HepG2 (cell line): Measurements from ENCODE around the gene TEX261. TPM values are rescaled to one million over a fixed set of nuclear protein-coding genes. Genes with fewer than 3 reads are reported as not detected.

ENCODE experiments used
- ATAC-seq: fragments of 200-7000 bp; cut with Tn5 transposase; 3 replicates; pipeline ENCODE4 v1.9.1; 2020; ENCODE audit warnings: mild to moderate bottlenecking, moderate library complexity
- BruUV-seq: library from RNA; stranded (reverse); fragments of 400-500 nt; replicated peaks from 2 replicates; lab custom pipeline; 2021; lab: Mats Ljungman, UMichigan
- CTCF ChIA-PET: fragments of 300-600 bp; formaldehyde crosslinking; extraction: SDS; loops from one replicate; lab custom pipeline; 2021; ENCODE audit warnings: low total read pairs, inconsistent platforms, low intra/inter-chr PET ratio; lab: Yijun Ruan, JAX
- POLR2A ChIA-PET: fragments of 350-600 bp; sonication (Branson Sonifier 250); formaldehyde crosslinking; loops from one replicate; lab custom pipeline; 2020; ENCODE audit warnings: antibody characterized with exemption, inconsistent platforms; lab: Yijun Ruan, JAX
- DNase-seq: peaks from one replicate; pipeline ENCODE4 v3.0.0-alpha.2; 2015; ENCODE audit warnings: low spot score
- FAIRE-seq: peaks from 3 replicates; lab custom pipeline; 2011; peaks lifted over from hg19 to GRCh38; lab: Jason Lieb, UNC
- H2AFZ ChIP-seq: one replicate; pipeline ENCODE4 v1.6.1; 2011; ENCODE audit warnings: low read length, inconsistent platforms
- H3K27ac ChIP-seq: fragments of 300-600 bp; 3 replicates; pipeline ENCODE4 v1.8.0; 2011; ENCODE audit warnings: mixed run types, mild to moderate bottlenecking, mixed read lengths, low read length, inconsistent platforms; ENCODE audit not compliant: insufficient read depth; ENCODE audit errors: extremely low read length
- H3K27me3 ChIP-seq, 2 experiments: fragments of 200-600 bp in 1 of 2; 2 replicates in 1 of 2; 3 replicates in 1 of 2; pipeline versions ENCODE4 v1.6.0 to v1.8.0; 2011; ENCODE audit warnings: low read length in 2 of 2, mild to moderate bottlenecking in 2 of 2, moderate library complexity in 2 of 2, inconsistent platforms in 1 of 2; ENCODE audit not compliant: insufficient read depth in 2 of 2, control insufficient read depth in 1 of 2
- H3K36me3 ChIP-seq, 2 experiments: fragments of 200-600 bp in 1 of 2; replicated peaks in 1 of 2; 2 replicates in 1 of 2; 3 replicates in 1 of 2; pipeline versions ENCODE4 v1.5.1 to v1.8.0; 2011; ENCODE audit warnings: low read length in 2 of 2, inconsistent platforms in 1 of 2; ENCODE audit not compliant: insufficient read depth in 2 of 2, control insufficient read depth in 1 of 2
- H3K4me1 ChIP-seq: 2 replicates; pipeline ENCODE4 v1.5.1; 2012; ENCODE audit warnings: low read length, inconsistent platforms; ENCODE audit not compliant: insufficient read depth
- H3K4me2 ChIP-seq: 2 replicates; pipeline ENCODE4 v1.6.0; 2011; ENCODE audit warnings: low read depth, low read length, inconsistent platforms
- H3K4me3 ChIP-seq, 3 experiments: fragments of 200-600 bp in 1 of 3; sonication (generic), shearing (Covaris generic) in 1 of 3; replicated peaks in 1 of 3; 2 replicates each; pipeline ENCODE4 v1.5.1; 2011 to 2016; ENCODE audit warnings: low read length in 3 of 3, inconsistent platforms in 2 of 3, low read depth in 2 of 3, mild to moderate bottlenecking in 2 of 3, control low read depth in 1 of 3, mixed read lengths in 1 of 3; ENCODE audit not compliant: insufficient read depth in 1 of 3
- H3K79me2 ChIP-seq: one replicate; pipeline ENCODE4 v1.6.1; 2011; ENCODE audit warnings: low read length, inconsistent platforms; ENCODE audit not compliant: insufficient read depth
- H3K9ac ChIP-seq: 2 replicates; pipeline ENCODE4 v1.6.0; 2011; ENCODE audit warnings: mild to moderate bottlenecking, low read depth, low read length, inconsistent platforms; ENCODE audit not compliant: insufficient read depth
- H3K9me3 ChIP-seq: 2 replicates; pipeline ENCODE4 v1.5.1; 2012; ENCODE audit warnings: mild to moderate bottlenecking, low read length
- H4K20me1 ChIP-seq: 2 replicates; pipeline ENCODE4 v1.6.0; 2011; ENCODE audit warnings: inconsistent platforms, mild to moderate bottlenecking, low read length, moderate library complexity; ENCODE audit not compliant: insufficient read depth
- CEBPG ChIP-seq: IDR thresholded peaks from 2 replicates; pipeline ENCODE4 v1.6.1; 2016
- CREB1 ChIP-seq, 2 experiments: fragments of 450-650 bp in 1 of 2; IDR thresholded peaks; 2 replicates each; pipeline ENCODE4 v1.6.1; 2016 to 2017; ENCODE audit warnings: control low read depth in 1 of 2, mild to moderate bottlenecking in 1 of 2, missing compliant biosample characterization in 1 of 2, missing genetic modification characterization in 1 of 2
- GABPB1 ChIP-seq: IDR thresholded peaks from 2 replicates; pipeline ENCODE4 v1.6.1; 2016; ENCODE audit warnings: mild to moderate bottlenecking, missing genetic modification reagents, moderate library complexity, missing compliant biosample characterization
- GATAD1 ChIP-seq: IDR thresholded peaks from 2 replicates; pipeline ENCODE4 v1.6.1; 2016; ENCODE audit warnings: missing genetic modification reagents, missing compliant biosample characterization
- GRHL1 ChIP-seq: sonication (generic); formaldehyde crosslinking; conservative IDR thresholded peaks from 2 replicates; pipeline ENCODE4 v1.8.0; 2022; ENCODE audit warnings: missing genetic modification reagents
- HMGA1 ChIP-seq: sonication (generic); formaldehyde crosslinking; conservative IDR thresholded peaks from 2 replicates; pipeline ENCODE4 v1.4.0; 2020; ENCODE audit warnings: missing genetic modification reagents
- KLF16 ChIP-seq, 2 experiments: sonication (generic) in 1 of 2; formaldehyde crosslinking in 1 of 2; IDR thresholded peaks; 2 replicates each; pipeline versions ENCODE4 v1.6.1 to v1.8.0; 2016 to 2023; ENCODE audit warnings: missing genetic modification reagents in 2 of 2, missing compliant biosample characterization in 1 of 2
- NCOA1 ChIP-seq: sonication (generic); formaldehyde crosslinking; IDR thresholded peaks from 2 replicates; pipeline ENCODE4 v1.9.0; 2021; ENCODE audit warnings: missing genetic modification reagents
- NFKBIZ ChIP-seq: IDR thresholded peaks from 2 replicates; pipeline ENCODE4 v1.6.1; 2018; ENCODE audit warnings: missing genetic modification reagents, missing compliant biosample characterization
- ZFP62 ChIP-seq: sonication (generic); formaldehyde crosslinking; IDR thresholded peaks from 2 replicates; pipeline ENCODE4 v1.4.0; 2020; ENCODE audit warnings: missing genetic modification reagents
- ZNF160 ChIP-seq: sonication (generic); formaldehyde crosslinking; IDR thresholded peaks from 2 replicates; pipeline ENCODE4 v1.8.0; 2022; ENCODE audit warnings: mild to moderate bottlenecking, inconsistent platforms, missing genetic modification reagents
- ZNF547 ChIP-seq: sonication (generic); formaldehyde crosslinking; IDR thresholded peaks from 2 replicates; pipeline ENCODE4 v1.5.1; 2020; ENCODE audit warnings: mild to moderate bottlenecking, missing genetic modification reagents
- ZNF724P ChIP-seq: sonication (generic); formaldehyde crosslinking; IDR thresholded peaks from 2 replicates; pipeline ENCODE4 v1.8.0; 2022; ENCODE audit warnings: missing genetic modification reagents, borderline replicate concordance
- ZNF816 ChIP-seq: sonication (generic); formaldehyde crosslinking; IDR thresholded peaks from 2 replicates; pipeline ENCODE4 v1.8.0; 2022; ENCODE audit warnings: missing genetic modification reagents, mild to moderate bottlenecking, borderline replicate concordance
- WGBS: methylation state at CpG from one replicate; pipeline ENCODE4 v1.1.6; 2017; ENCODE audit warnings: low lambda C conversion rate; 5-methylcytosine and 5-hydroxymethylcytosine counted together
- in situ Hi-C: cut with HindIII; loops from 2 replicates; pipeline ENCODE4 v1.10.0; 2017; ENCODE audit warnings: low pct_unique_long_range_greater_than_20kb; ENCODE audit not compliant: extremely low pct_ligation_motif_present
- intact Hi-C: fragments of 100-400 bp; cut with micrococcal nuclease; formaldehyde crosslinking; loops from one replicate; pipeline ENCODE4 v1.10.0; 2022; ENCODE audit not compliant: unreplicated experiment
- polyA plus RNA-seq, 8 experiments: library from polyadenylated mRNA; depleted of rRNA in 3 of 8; stranded (reverse) in 7 of 8; unstranded in 1 of 8; fragments of >200 nt; fragmentation: Illumina TruSeq in 4 of 8; extraction: Trizol in 4 of 8; gene quantifications; 2 replicates each; pipeline versions ENCODE4 v1.2.1 to v1.2.3, GENCODE V29; 2011 to 2016; ENCODE audit warnings: low read depth in 4 of 8, missing spikeins in 1 of 8, mixed read lengths in 1 of 8; ENCODE audit not compliant: insufficient read depth in 1 of 8
- total RNA-seq, 5 experiments: library from RNA; depleted of rRNA; stranded (reverse); fragments of >200 nt; fragmentation: Illumina TruSeq; extraction: Trizol; gene quantifications; 2 replicates each; pipeline ENCODE4 v1.2.3, GENCODE V29; 2016; ENCODE audit warnings: low read depth in 1 of 5
- TF ChIP-seq, protein P1 (sequence below): sonication (generic); formaldehyde crosslinking; IDR thresholded peaks from 2 replicates; pipeline ENCODE4 v1.5.0; 2020; ENCODE audit warnings: missing genetic modification reagents, mild to moderate bottlenecking, borderline replicate concordance
- TF ChIP-seq, protein P2 (sequence below): sonication (generic); formaldehyde crosslinking; IDR thresholded peaks from 2 replicates; pipeline ENCODE4 v1.8.1; 2023; ENCODE audit warnings: mild to moderate bottlenecking, missing genetic modification reagents
- TF ChIP-seq, protein P3 (sequence below): sonication (generic); formaldehyde crosslinking; IDR thresholded peaks from 2 replicates; pipeline ENCODE4 v1.4.0; 2020; ENCODE audit warnings: mild to moderate bottlenecking, low read depth, missing genetic modification reagents

The TEX261 gene
- total and polyA plus RNA-seq, 2 of the 13 experiments (the other 11 are each of a cell fraction or from before 2014, with no cell fraction given) = 43.8 to 78.7 TPM

DNA sequence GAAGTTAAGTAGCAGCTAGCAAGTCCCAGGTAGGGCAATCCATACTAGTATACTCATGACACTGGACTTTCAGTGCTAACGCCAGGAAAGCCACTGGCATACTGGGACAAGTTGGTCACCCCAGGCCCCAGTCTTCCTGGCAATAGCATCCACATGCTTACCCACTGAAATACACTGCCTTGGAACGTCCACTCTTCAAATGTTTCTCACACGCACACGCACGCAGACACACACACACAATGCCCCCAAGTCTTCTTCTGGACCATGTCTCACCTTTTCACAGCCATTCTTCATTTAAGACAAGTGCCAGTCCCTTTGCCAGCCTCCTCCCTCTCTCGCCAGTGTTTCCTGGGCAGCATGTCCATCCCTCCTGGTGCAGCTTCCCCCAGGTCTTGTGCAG, 8.7 kb upstream of the TEX261 start:
- no peaks in the 10 kb centered on the region for H4K20me1 ChIP-seq
- H3K27ac ChIP-seq = no peak overlapping the region
- H2AFZ ChIP-seq = no peak overlapping the region
- no peak overlapping the region for H3K9ac ChIP-seq
- no peaks in the 10 kb centered on the region for H3K79me2 ChIP-seq
- no peak for ATAC-seq
- in situ Hi-C loops = no loop called here
- no peaks in the 10 kb centered on the region for H3K9me3 ChIP-seq
- no peak for FAIRE-seq
- no TSS peak for BruUV-seq
- H3K4me1 ChIP-seq = peaks cover 63% of the 10 kb centered on the region
- WGBS = 77% methylated on average over 6 of the region's 6 CpGs
- ChIA-PET CTCF (no interaction called here), POLR2A (interaction anchor here (2.9 kb wide), 1 partner anchor 18 kb away, joined by 11 read pairs; no protein-coding TSS in a partner anchor)
- no peak for DNase-seq
- H3K36me3 ChIP-seq = no peaks in the 10 kb centered on the region
- peaks cover 0 to 9% of the 10 kb centered on the region in 2 experiments; a peak in 2 of 5 replicates for H3K27me3 ChIP-seq
- intact Hi-C loops = no loop called here
- H3K4me3 ChIP-seq = no peak overlapping the region
- no peak overlapping the region for H3K4me2 ChIP-seq
- TF ChIP-seq ZFP62 (CRISPR knock-in tag) (no peak), CREB1 (IDR thresholded peaks at IDR 0.05) (no peak), CREB1 (CRISPR knock-in tag; IDR thresholded peaks at IDR 0.05) (no peak), HMGA1 (CRISPR knock-in tag) (no peak), NCOA1 (CRISPR knock-in tag) (no peak), CEBPG (no peak), GABPB1 (CRISPR knock-in tag) (no peak), ZNF724P (CRISPR knock-in tag) (no peak), ZNF160 (CRISPR knock-in tag) (no peak), KLF16 (CRISPR knock-in tag; IDR thresholded peaks at IDR 0.05) (no peak), GATAD1 (CRISPR knock-in tag) (no peak), NFKBIZ (CRISPR knock-in tag) (no peak), GRHL1 (CRISPR knock-in tag) (no peak), ZNF547 (CRISPR knock-in tag) (no peak), ZNF816 (CRISPR knock-in tag) (no peak)
- TF ChIP-seq, protein P1, sequence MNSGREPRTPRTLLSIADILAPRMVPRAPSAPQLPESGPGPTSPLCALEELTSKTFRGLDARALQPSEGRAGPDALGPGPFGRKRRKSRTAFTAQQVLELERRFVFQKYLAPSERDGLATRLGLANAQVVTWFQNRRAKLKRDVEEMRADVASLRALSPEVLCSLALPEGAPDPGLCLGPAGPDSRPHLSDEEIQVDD (CRISPR knock-in tag) = no peak
- TF ChIP-seq, protein P2, sequence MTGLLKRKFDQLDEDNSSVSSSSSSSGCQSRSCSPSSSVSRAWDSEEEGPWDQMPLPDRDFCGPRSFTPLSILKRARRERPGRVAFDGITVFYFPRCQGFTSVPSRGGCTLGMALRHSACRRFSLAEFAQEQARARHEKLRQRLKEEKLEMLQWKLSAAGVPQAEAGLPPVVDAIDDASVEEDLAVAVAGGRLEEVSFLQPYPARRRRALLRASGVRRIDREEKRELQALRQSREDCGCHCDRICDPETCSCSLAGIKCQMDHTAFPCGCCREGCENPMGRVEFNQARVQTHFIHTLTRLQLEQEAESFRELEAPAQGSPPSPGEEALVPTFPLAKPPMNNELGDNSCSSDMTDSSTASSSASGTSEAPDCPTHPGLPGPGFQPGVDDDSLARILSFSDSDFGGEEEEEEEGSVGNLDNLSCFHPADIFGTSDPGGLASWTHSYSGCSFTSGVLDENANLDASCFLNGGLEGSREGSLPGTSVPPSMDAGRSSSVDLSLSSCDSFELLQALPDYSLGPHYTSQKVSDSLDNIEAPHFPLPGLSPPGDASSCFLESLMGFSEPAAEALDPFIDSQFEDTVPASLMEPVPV (CRISPR knock-in tag) = no peak
- TF ChIP-seq, protein P3, sequence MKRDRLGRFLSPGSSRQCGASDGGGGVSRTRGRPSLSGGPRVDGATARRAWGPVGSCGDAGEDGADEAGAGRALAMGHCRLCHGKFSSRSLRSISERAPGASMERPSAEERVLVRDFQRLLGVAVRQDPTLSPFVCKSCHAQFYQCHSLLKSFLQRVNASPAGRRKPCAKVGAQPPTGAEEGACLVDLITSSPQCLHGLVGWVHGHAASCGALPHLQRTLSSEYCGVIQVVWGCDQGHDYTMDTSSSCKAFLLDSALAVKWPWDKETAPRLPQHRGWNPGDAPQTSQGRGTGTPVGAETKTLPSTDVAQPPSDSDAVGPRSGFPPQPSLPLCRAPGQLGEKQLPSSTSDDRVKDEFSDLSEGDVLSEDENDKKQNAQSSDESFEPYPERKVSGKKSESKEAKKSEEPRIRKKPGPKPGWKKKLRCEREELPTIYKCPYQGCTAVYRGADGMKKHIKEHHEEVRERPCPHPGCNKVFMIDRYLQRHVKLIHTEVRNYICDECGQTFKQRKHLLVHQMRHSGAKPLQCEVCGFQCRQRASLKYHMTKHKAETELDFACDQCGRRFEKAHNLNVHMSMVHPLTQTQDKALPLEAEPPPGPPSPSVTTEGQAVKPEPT (CRISPR knock-in tag) = no peak
